22Rv1 (cell line): ENCODE results near the gene CREB5.

Experiments
- ZFX ChIP-seq: fragments of 450-650 bp; IDR thresholded peaks from 2 replicates; pipeline ENCODE4 v1.6.1; 2017; ENCODE audit warnings: antibody characterized with exemption, borderline replicate concordance
- TF ChIP-seq, protein P1 (sequence below): fragments of 450-650 bp; IDR thresholded peaks from 2 replicates; pipeline ENCODE4 v1.5.1; 2017; ENCODE audit warnings: mild to moderate bottlenecking

- TF ChIP-seq, protein P1, sequence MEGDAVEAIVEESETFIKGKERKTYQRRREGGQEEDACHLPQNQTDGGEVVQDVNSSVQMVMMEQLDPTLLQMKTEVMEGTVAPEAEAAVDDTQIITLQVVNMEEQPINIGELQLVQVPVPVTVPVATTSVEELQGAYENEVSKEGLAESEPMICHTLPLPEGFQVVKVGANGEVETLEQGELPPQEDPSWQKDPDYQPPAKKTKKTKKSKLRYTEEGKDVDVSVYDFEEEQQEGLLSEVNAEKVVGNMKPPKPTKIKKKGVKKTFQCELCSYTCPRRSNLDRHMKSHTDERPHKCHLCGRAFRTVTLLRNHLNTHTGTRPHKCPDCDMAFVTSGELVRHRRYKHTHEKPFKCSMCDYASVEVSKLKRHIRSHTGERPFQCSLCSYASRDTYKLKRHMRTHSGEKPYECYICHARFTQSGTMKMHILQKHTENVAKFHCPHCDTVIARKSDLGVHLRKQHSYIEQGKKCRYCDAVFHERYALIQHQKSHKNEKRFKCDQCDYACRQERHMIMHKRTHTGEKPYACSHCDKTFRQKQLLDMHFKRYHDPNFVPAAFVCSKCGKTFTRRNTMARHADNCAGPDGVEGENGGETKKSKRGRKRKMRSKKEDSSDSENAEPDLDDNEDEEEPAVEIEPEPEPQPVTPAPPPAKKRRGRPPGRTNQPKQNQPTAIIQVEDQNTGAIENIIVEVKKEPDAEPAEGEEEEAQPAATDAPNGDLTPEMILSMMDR = no peak
- TF ChIP-seq ZFX = no peak
Measured at GRCh38 chr7:28767356-28767755, 355.0 kb downstream of the CREB5 start.
